ENCODE results near the gene VASH1. TPM values are rescaled to one million over a fixed set of nuclear protein-coding genes. Genes with fewer than 3 reads are reported as not detected.
A peak's percentile ranks its signal among the peaks of the same experiment; 100 is the strongest.

The VASH1 gene
- total and polyA plus RNA-seq, 2 of the 13 experiments (the other 11 are each of a cell fraction or from before 2014, with no cell fraction given), result 0.11 to 0.24 TPM

DNA sequence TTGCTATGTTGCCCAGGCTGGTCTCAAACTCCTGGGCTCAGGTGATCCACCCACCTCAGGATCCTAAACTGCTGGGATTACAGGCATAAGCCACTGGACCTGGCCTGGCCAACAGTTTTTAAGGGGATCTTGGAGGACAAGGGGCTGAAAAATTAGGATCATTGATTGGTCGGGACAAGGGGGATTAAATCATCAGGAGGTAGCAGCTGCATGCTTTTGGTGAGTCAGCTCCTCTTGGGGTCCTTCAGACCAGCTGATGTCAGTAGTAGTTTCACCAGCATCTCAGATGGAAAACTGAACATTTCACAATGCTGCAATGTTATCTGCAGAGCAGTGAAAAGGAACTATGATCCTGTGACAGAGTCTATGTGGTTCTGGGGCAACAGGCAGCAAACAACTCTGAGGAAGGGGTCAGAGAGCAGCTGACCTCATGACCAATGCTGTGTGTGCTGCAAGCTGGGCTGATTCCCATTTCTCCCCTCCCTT, 71.3 kb downstream of the VASH1 start (continued):
- TF ChIP-seq, protein P1, sequence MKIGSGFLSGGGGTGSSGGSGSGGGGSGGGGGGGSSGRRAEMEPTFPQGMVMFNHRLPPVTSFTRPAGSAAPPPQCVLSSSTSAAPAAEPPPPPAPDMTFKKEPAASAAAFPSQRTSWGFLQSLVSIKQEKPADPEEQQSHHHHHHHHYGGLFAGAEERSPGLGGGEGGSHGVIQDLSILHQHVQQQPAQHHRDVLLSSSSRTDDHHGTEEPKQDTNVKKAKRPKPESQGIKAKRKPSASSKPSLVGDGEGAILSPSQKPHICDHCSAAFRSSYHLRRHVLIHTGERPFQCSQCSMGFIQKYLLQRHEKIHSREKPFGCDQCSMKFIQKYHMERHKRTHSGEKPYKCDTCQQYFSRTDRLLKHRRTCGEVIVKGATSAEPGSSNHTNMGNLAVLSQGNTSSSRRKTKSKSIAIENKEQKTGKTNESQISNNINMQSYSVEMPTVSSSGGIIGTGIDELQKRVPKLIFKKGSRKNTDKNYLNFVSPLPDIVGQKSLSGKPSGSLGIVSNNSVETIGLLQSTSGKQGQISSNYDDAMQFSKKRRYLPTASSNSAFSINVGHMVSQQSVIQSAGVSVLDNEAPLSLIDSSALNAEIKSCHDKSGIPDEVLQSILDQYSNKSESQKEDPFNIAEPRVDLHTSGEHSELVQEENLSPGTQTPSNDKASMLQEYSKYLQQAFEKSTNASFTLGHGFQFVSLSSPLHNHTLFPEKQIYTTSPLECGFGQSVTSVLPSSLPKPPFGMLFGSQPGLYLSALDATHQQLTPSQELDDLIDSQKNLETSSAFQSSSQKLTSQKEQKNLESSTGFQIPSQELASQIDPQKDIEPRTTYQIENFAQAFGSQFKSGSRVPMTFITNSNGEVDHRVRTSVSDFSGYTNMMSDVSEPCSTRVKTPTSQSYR (CRISPR knock-in tag; IDR thresholded peaks at IDR 0.05; ENCODE audit: borderline replicate concordance), result peak; percentile 62; the same call in 1 of the 2 replicates
- no peak for TF ChIP-seq THAP8 (CRISPR knock-in tag; IDR thresholded peaks at IDR 0.05; ENCODE audit: borderline replicate concordance)
- no peak for TF ChIP-seq ZHX1 (CRISPR knock-in tag; IDR thresholded peaks at IDR 0.05; ENCODE audit: low read depth)
- TF ChIP-seq TFDP2 (CRISPR knock-in tag; IDR thresholded peaks at IDR 0.05), result no peak
- peak; percentile 96 for TF ChIP-seq NR2F6 (IDR thresholded peaks at IDR 0.05)
- peak; percentile 99 for TF ChIP-seq NR2F6 (CRISPR knock-in tag; IDR thresholded peaks at IDR 0.05)
- TF ChIP-seq ZSCAN20 (CRISPR knock-in tag; IDR thresholded peaks at IDR 0.05; ENCODE audit: borderline replicate concordance), result no peak
- TF ChIP-seq, protein P2, sequence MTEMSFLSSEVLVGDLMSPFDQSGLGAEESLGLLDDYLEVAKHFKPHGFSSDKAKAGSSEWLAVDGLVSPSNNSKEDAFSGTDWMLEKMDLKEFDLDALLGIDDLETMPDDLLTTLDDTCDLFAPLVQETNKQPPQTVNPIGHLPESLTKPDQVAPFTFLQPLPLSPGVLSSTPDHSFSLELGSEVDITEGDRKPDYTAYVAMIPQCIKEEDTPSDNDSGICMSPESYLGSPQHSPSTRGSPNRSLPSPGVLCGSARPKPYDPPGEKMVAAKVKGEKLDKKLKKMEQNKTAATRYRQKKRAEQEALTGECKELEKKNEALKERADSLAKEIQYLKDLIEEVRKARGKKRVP (CRISPR knock-in tag; IDR thresholded peaks at IDR 0.05), result peak in 1 of 2 experiments; percentile 76; a peak in 2 of 4 replicates
- TF ChIP-seq ZNF326 (CRISPR knock-in tag; IDR thresholded peaks at IDR 0.05; ENCODE audit: borderline replicate concordance), result no peak
- TF ChIP-seq EP300 (IDR thresholded peaks at IDR 0.05; ENCODE audit: low read depth in 2 of 2, low read length in 2 of 2), result peak; percentile 71 to 80; a peak in 3 of 4 replicates
- TF ChIP-seq EP300 (CRISPR knock-in tag; IDR thresholded peaks at IDR 0.05; ENCODE audit: borderline replicate concordance), result peak; percentile 52; the same call in 1 of the 2 replicates
- no peak for TF ChIP-seq ZNF570 (CRISPR knock-in tag; IDR thresholded peaks at IDR 0.05; ENCODE audit: borderline replicate concordance)
- 0 out of 2 replicates have a peak, but pooled peaks have one; percentile 40 for TF ChIP-seq MIXL1 (CRISPR knock-in tag; IDR thresholded peaks at IDR 0.05)
- no peak for TF ChIP-seq ZNF468 (CRISPR knock-in tag; IDR thresholded peaks at IDR 0.05)
- no peak for TF ChIP-seq ATM (IDR thresholded peaks at IDR 0.05; ENCODE audit: borderline replicate concordance)
- no peak for TF ChIP-seq ZNF562 (CRISPR knock-in tag; IDR thresholded peaks at IDR 0.05; ENCODE audit: borderline replicate concordance)
- TF ChIP-seq, protein P3, sequence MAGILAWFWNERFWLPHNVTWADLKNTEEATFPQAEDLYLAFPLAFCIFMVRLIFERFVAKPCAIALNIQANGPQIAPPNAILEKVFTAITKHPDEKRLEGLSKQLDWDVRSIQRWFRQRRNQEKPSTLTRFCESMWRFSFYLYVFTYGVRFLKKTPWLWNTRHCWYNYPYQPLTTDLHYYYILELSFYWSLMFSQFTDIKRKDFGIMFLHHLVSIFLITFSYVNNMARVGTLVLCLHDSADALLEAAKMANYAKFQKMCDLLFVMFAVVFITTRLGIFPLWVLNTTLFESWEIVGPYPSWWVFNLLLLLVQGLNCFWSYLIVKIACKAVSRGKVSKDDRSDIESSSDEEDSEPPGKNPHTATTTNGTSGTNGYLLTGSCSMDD (CRISPR knock-in tag; IDR thresholded peaks at IDR 0.05), result no peak
- no peak for TF ChIP-seq ZNF383 (CRISPR knock-in tag; IDR thresholded peaks at IDR 0.05; ENCODE audit: borderline replicate concordance)
